ENCODE data around the gene SSBP4.

Gene SSBP4

DNA sequence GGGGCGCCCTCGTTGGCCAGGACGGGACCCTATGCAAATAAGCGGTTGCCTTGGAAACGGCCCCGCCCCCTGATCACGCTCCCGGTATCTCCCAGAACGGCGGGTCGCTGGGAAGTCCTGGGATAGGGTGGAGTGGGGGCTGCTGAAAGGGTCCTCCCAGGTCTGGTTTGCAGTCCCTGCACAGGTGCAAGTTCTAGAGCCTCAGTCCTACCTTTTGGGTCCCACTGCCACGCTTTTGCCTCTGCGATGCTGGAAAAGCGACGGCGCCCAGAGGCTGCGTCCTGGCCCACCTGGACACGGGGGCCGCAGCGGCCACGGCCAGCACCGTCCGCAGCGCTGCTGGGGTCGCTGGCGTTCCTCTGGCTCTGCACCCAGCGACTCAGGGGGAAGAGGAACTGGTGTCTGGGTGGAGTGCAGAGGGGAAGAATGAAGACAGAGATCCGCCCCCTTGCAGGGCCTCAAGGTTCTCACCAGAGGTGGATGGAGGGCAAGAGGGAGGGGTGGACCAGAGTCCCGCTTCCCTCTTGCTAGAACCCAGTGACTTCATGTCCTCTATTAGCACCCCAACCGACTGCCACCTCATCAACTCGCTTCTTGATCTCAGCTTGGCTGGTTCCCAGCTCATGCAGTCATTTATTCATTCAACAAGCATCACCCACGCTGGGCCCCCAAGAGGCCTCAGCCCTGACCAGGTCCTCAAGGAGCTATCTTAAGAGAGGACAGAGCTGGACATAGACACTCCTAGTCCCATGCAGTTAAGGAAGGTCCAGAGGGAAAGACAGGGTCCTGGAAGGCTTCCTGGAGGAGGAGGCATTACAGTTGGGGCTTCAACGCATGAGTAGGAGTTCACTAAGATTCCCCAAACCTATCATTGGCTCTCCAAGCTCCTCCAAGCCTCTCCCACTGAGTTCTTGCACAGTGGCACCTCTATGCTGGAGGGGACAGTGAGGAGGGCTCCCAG, 21.7 kb upstream of the SSBP4 start, which contains the start of gene LRRC25:
Gene LRRC25, minus strand, starts transcription at position 381 of the 961 bp plus-strand sequence. CDS start 659 bp downstream, outside the sequence.
- TF ChIP-seq TAF1 (IDR thresholded peaks at IDR 0.05; ENCODE audit: borderline replicate concordance, insufficient read depth, low read length) = no peak
- no peak for TF ChIP-seq FOXP2 (optimal IDR thresholded peaks at IDR 0.05; ENCODE audit: borderline replicate concordance, extremely low read depth, extremely low read length, insufficient read depth)
- no peak for TF ChIP-seq SIN3A (IDR thresholded peaks at IDR 0.05; ENCODE audit: borderline replicate concordance, insufficient read depth, low read length)
- no peak for TF ChIP-seq POLR2AphosphoS5 (IDR thresholded peaks at IDR 0.05; ENCODE audit: low read depth, low read length)
- TF ChIP-seq, protein P1, sequence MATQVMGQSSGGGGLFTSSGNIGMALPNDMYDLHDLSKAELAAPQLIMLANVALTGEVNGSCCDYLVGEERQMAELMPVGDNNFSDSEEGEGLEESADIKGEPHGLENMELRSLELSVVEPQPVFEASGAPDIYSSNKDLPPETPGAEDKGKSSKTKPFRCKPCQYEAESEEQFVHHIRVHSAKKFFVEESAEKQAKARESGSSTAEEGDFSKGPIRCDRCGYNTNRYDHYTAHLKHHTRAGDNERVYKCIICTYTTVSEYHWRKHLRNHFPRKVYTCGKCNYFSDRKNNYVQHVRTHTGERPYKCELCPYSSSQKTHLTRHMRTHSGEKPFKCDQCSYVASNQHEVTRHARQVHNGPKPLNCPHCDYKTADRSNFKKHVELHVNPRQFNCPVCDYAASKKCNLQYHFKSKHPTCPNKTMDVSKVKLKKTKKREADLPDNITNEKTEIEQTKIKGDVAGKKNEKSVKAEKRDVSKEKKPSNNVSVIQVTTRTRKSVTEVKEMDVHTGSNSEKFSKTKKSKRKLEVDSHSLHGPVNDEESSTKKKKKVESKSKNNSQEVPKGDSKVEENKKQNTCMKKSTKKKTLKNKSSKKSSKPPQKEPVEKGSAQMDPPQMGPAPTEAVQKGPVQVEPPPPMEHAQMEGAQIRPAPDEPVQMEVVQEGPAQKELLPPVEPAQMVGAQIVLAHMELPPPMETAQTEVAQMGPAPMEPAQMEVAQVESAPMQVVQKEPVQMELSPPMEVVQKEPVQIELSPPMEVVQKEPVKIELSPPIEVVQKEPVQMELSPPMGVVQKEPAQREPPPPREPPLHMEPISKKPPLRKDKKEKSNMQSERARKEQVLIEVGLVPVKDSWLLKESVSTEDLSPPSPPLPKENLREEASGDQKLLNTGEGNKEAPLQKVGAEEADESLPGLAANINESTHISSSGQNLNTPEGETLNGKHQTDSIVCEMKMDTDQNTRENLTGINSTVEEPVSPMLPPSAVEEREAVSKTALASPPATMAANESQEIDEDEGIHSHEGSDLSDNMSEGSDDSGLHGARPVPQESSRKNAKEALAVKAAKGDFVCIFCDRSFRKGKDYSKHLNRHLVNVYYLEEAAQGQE (IDR thresholded peaks at IDR 0.05; ENCODE audit: insufficient read depth in 1 of 2, low read depth in 2 of 2, low read length in 2 of 2) = no peak

DNA sequence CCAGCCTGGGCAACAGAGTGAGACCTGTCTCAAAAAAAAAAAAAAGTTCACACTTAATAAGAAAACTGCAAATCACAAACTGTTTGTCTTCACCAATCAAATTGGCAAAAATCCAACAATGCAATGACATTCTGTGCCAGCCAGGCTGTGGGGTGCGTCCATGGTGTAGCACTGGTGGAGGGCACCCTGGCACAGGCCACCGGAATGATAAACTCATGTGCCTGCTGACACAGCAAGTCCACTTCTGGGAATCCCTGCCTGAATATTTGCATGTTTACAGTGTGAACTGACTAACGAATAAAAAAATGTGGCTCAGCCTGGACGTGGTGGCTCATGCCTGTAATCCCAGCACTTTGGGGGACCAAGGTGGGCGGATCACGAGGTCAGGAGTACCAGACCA, 20.2 kb upstream of the SSBP4 start:
- TF ChIP-seq TAF1 (IDR thresholded peaks at IDR 0.05; ENCODE audit: borderline replicate concordance, insufficient read depth, low read length) (no peak), SIN3A (IDR thresholded peaks at IDR 0.05; ENCODE audit: borderline replicate concordance, insufficient read depth, low read length) (no peak), POLR2AphosphoS5 (IDR thresholded peaks at IDR 0.05; ENCODE audit: low read depth, low read length) (no peak), FOXP2 (optimal IDR thresholded peaks at IDR 0.05; ENCODE audit: borderline replicate concordance, extremely low read depth, extremely low read length, insufficient read depth) (no peak)
- TF ChIP-seq, protein P1 (IDR thresholded peaks at IDR 0.05; ENCODE audit: insufficient read depth in 1 of 2, low read depth in 2 of 2, low read length in 2 of 2) = no peak

DNA sequence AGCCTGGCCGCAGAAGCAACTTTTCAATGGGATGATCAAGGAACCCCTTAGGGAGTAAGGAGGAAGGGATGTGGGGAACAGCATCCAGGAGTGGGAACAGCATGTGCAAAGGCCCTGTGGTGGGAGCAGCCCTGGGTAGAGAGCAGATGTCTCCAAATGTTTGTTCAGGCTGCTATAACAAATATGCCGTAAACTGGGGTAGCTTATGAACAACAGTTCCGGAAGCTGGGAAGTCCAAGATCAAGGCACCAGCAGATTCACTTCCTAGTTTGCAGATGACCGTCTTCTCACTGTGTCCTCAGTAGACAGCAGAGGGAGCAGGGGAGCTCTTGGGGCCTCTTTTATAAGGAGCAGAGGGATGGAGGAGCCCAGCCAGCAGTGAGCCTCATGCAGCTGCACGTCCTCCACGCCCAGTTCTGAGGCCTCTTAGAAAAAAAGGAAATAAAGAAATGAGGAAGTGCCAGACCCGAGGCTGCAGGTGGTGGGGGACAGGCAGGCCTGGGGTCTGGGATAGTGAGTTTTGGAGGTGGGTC, 17.6 kb upstream of the SSBP4 start:
- TF ChIP-seq, protein P1 (IDR thresholded peaks at IDR 0.05; ENCODE audit: insufficient read depth in 1 of 2, low read depth in 2 of 2, low read length in 2 of 2) = no peak
- TF ChIP-seq FOXP2 (optimal IDR thresholded peaks at IDR 0.05; ENCODE audit: borderline replicate concordance, extremely low read depth, extremely low read length, insufficient read depth) = no peak
- TF ChIP-seq TAF1 (IDR thresholded peaks at IDR 0.05; ENCODE audit: borderline replicate concordance, insufficient read depth, low read length) = no peak
- no peak for TF ChIP-seq SIN3A (IDR thresholded peaks at IDR 0.05; ENCODE audit: borderline replicate concordance, insufficient read depth, low read length)
- TF ChIP-seq POLR2AphosphoS5 (IDR thresholded peaks at IDR 0.05; ENCODE audit: low read depth, low read length) = no peak

DNA sequence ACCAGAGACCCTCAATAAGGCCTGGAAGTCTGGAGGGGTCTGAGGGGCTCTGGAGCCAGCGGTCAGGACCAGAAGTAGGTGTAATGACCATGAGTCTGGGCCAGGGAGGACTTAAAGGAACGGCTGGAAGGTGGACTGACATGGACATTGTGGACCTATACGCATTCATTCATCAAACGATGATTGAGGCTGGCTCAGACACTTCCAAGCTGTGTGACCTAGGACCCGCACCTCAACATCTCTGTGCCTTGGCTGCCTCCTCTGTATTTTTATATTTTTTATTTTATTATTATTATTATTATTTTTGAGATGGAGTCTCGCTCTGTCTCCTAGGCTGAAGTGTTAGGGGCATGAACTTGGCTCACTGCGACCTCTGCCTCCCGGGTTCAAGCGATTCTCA, 12.4 kb upstream of the SSBP4 start:
- TF ChIP-seq SIN3A (IDR thresholded peaks at IDR 0.05; ENCODE audit: borderline replicate concordance, insufficient read depth, low read length) = no peak
- TF ChIP-seq TAF1 (IDR thresholded peaks at IDR 0.05; ENCODE audit: borderline replicate concordance, insufficient read depth, low read length) = no peak
- no peak for TF ChIP-seq POLR2AphosphoS5 (IDR thresholded peaks at IDR 0.05; ENCODE audit: low read depth, low read length)
- no peak for TF ChIP-seq FOXP2 (optimal IDR thresholded peaks at IDR 0.05; ENCODE audit: borderline replicate concordance, extremely low read depth, extremely low read length, insufficient read depth)
- TF ChIP-seq, protein P1 (IDR thresholded peaks at IDR 0.05; ENCODE audit: insufficient read depth in 1 of 2, low read depth in 2 of 2, low read length in 2 of 2) = no peak

Data from PFSK-1 (cell line).